ENCODE results near the gene TMEM213.

- TF ChIP-seq CBFB (CRISPR knock-in tag; IDR thresholded peaks at IDR 0.05; ENCODE audit: low read depth) (no peak), ZNF232 (CRISPR knock-in tag; IDR thresholded peaks at IDR 0.05) (no peak), CTCF (IDR thresholded peaks at IDR 0.05) (no peak), SMAD3 (CRISPR knock-in tag; IDR thresholded peaks at IDR 0.05; ENCODE audit: borderline replicate concordance) (no peak), NR2C2 (CRISPR knock-in tag; IDR thresholded peaks at IDR 0.05) (no peak), NFE2L1 (CRISPR knock-in tag; IDR thresholded peaks at IDR 0.05) (no peak), FOXP1 (CRISPR knock-in tag; IDR thresholded peaks at IDR 0.05; ENCODE audit: borderline replicate concordance) (no peak)
- TF ChIP-seq, protein P1, sequence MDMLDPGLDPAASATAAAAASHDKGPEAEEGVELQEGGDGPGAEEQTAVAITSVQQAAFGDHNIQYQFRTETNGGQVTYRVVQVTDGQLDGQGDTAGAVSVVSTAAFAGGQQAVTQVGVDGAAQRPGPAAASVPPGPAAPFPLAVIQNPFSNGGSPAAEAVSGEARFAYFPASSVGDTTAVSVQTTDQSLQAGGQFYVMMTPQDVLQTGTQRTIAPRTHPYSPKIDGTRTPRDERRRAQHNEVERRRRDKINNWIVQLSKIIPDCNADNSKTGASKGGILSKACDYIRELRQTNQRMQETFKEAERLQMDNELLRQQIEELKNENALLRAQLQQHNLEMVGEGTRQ (CRISPR knock-in tag; IDR thresholded peaks at IDR 0.05) = no peak
These were observed 83.9 kb downstream of the TMEM213 start for GRCh38 chr7:138881579-138882188.

Measured in WTC11 (cell line).